ENCODE measurements around the gene ZNF689.
A peak's percentile ranks its signal among the peaks of the same experiment; 100 is the strongest.
"Not testable (repeated sequence)": the region's sequence is repeated elsewhere in the genome, so short reads cannot be mapped to it uniquely, and the experiment has no call there.

ZNF689 gene

DNA sequence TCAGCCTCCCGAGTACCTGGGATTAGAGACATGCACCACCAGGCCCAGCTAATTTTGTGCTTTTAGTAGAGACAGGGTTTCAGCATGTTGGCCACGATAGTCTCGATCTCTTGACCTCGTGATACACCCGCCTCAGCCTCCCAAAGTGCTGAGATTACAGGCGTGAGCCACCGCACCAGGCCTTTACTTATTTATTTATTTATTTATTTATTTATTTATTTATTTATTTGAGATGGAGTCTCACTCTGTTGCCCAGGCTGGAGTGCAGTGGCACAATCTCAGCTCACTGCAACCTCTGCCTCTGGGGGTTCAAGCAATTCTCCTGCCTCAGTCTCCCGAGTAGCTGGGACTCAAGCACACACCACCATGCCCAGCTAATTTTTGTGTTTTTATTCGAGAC is 19.3 kb downstream of the ZNF689 start:
- DNase-seq, result not testable (repeated sequence)

DNA sequence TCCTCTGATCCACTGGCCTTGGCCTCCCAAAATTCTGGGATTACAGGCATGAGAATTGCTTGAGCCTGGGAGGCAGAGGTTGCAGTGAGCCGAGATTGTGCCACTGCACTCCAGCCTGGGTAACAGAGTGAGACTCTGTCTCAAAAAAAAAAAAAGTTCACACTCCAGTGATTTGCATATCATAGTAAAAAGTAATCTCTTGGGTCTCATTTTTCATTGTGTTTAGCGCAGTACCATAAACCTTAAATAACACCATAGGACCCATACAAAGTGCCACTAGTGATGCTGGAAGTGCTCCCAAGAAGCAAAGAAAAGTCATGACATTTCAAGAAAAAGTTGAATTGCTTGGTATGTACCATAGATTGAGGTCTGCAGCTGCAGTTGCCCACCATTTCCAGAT is 20.6 kb downstream of the ZNF689 start:
- not testable (repeated sequence) for DNase-seq

DNA sequence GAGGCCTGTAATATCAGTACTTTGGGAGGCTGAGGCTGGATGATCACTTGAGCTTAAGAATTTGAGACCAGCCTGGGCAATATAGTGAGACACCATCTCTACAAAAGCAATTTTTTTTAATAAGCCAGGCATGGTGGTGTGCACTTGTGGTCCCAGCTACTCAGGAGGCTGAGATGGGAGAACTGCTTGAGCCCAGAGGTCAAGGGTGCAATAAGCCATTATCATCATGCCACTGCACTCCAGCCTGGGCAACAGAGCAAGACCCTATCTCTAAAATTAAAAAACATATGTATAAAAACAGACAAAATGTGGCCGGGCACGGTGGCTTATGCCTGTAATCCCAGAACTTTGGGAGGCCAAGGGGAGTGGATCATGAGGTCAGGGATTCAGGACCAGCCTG is 21.5 kb downstream of the ZNF689 start:
- no peak for DNase-seq

DNA sequence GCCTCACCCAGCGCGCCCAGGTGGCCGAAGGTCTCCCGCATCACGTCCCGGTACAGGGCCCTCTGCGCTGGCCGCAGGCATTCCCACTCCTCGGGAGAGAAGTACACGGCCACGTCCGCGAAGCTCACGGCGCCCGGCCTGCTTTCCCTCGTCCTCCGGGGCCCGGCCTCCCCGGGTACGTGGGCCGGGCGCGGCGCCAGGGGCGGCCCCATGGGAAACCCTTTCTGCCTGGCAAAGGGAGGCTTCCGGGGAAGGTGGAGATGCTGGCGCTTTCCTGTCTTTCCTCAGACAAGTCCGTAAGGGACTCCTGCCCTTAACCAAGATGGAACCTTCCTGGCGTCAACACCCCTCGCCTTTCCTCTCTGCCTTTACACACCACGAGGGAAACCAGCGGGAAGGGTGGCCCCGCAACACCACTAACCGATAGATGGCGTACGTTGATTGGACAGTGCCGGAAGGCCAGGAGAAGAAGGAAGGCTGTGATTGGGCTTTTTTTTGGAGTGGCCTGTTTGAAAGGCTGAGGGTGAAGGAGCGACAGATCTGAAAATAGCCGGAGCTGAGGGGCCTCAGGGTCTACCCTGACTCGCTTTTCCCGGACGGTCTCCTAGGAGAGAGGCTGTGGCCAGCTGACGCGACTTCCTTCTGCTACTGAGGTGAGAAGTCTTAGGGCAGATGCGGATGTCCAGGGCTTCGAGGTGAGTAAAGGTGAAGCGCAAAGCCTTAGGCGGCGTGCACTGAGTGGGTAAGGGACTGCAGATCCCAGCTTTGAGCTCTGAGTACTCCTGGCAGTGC is 24.6 kb downstream of the ZNF689 start, which contains the start of gene ZNF785:
Gene ZNF785, minus strand, starts transcription at position 298 of the 792 bp plus-strand sequence. Its CDS starts 86 bp downstream, at position 212.
- DNase-seq, result peak; percentile 85

DNA sequence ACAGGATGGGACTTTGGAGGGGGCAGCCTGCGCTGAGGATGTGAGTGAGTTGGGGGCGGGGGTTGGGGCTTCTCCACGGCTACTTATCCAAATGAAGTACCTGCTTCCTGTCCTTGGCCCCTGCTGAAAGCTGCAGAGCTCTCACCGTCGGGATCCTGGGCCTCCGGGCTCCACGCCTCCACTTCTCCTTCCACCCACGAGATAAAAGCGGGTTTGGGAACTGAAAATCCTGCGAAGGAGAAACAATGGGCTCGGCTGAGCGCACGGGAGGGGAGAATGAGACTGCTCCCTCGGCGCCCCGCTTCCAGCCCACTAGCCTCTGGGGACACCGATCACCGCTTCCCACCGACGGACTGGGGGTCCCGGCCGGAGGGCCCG is 25.2 kb downstream of the ZNF689 start:
- DNase-seq, result no peak

DNA sequence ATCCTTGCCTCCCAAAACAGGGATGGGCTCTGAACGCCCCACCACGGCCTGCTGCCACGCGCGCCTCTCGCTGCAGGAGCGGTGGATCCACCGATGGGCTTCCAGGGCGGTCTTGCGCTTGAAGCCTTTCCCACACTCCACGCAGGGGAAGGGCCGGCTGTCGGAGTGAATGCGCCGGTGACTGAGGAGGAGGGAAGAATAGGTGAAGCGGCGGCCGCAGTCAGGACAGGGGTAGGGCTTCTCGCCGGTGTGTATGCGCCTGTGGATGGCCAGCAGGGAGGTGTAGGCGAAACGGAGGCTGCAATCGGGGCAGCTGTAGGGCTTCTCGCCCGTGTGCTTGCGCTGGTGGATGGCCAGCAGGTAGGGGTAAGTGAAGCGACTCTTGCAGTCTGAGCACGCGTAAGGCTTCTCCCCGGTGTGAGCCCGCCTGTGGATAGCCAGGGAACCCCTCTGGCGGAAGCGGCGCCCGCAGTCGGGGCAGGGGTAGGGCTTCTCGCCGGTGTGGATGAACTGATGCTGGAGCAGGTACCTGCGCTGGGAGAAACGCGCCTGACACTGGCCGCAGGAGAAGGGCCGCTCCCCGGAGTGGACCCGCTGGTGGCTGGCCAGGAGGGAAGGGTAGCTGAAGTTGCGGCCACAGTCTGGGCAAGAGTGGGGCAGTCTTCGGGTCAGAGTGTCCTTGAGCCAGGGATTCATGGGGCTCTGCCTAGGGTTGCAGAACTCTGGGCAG is 27.4 kb downstream of the ZNF689 start:
- DNase-seq, result no peak

DNA sequence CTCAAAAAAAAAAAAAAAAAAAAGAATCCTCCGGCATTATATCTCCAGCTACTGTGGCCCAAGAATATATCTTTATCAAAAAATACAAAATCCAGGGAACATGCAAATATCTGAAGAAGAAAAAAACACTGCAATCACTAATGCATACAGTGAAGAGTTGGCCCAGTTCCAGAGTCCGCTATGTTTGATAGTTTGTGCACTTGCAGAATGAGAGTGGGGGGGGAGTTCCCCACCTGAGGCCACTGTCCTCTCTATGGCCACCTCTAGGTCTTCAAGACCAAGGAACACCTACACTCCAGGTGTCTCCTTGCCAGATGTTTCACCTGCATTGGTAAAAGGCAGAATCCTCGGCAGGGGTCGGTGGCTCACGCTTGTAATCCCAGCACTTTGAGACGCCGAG is 28.7 kb downstream of the ZNF689 start:
- DNase-seq, result no peak

DNA sequence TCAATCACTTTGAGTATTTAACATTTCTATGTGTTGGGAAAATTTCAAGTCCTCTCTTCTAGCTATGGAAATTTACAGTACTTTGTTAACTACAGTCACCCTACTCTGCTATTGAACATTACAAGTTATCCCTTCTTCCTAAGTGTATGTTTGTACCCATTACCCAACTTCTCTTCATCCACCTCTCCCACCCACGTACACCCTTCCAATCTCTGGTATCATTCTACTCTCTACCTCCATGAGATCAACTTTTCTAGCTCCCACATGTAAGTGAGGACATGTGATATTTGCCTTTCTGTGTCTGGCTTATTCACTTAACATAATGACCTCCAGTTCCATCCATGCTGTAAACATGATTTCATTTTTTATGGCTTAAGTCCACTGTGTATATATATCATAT is 35.5 kb downstream of the ZNF689 start:
- DNase-seq, result no peak

DNA sequence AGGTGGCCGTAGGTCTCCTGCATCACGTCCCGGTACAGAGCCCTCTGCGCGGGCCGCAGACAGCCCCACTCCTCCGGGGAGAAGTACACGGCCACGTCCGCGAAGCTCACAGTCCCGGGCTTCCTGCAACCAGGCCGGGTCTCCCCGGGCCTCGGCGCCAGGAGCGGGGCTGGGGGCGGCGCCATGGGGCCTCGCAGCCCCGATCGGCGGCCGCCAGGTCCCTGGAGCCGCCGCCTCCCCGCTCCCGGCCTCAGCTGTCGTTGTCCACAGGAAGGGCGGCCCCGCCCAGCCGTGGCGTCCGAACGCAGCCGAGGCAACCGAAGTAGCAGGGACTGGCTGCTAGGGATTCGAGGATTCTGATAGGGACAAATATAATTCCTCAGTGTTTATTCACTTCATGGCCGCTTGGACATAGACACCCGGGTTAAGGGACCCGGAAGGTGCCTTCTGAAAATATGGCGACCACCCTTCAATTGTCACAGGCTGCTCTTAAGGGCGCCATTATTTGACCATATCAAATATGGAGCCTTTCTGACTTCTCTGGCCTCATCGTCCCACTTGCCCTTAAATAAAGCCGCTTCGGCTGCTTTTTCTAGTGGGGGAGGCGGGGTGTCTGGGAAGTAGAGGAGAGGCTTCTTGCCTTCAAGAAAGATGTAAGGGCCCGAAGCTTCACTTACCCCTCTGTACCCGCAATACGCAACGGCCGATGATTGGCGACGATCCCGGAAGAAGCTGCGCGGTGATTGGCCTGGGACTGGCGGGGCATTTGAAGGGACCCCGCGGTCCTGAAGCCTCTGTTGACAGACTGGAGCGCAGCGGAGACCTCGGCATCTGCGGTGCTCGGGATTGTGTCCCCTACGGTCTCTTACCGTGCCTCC is 38.5 kb downstream of the ZNF689 start, which contains the start of gene ZNF688:
Gene ZNF688, minus strand, starts transcription at position 270 of the 878 bp plus-strand sequence. Its CDS starts 85 bp downstream, at position 185.
- DNase-seq, result peak; percentile 91

DNA sequence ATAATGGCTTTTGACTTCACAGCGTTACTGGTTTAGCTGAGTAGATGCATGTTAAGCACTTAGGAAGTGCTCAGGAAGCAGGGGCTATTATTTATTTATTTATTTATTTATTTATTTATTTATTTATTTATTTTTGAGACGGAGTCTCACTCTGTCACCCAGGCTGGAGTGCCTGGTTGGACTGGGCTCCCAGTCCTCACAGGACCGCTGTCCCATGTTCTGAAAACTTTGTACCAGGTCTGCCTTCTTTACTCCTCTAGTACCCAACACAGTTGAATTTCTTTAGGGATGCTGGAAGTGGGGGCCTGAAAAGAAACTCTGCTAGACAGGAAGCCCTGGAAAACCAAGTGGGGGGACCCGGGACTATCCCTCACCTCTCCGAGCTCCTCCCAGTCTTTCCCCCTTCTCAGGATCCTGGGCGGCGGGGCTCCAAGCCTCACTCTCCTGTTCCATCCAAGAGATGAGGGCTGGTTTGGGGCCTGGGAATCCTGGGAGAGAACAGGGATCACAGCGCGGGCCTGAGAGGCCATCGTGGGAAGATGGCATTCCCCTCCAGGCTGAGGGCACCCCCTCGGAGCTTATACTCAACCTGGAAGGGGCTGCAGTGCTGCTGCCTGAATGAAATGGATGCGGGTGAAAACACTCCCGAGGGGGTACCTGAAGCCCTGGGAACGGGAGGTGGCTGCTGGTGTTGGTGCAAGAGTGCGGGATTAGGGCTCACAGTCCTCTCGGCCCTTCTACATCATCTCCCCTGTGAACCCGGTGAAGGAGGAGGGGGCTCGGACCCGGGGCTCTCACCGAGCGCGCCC is 39.3 kb downstream of the ZNF689 start:
- DNase-seq, result no peak

DNA sequence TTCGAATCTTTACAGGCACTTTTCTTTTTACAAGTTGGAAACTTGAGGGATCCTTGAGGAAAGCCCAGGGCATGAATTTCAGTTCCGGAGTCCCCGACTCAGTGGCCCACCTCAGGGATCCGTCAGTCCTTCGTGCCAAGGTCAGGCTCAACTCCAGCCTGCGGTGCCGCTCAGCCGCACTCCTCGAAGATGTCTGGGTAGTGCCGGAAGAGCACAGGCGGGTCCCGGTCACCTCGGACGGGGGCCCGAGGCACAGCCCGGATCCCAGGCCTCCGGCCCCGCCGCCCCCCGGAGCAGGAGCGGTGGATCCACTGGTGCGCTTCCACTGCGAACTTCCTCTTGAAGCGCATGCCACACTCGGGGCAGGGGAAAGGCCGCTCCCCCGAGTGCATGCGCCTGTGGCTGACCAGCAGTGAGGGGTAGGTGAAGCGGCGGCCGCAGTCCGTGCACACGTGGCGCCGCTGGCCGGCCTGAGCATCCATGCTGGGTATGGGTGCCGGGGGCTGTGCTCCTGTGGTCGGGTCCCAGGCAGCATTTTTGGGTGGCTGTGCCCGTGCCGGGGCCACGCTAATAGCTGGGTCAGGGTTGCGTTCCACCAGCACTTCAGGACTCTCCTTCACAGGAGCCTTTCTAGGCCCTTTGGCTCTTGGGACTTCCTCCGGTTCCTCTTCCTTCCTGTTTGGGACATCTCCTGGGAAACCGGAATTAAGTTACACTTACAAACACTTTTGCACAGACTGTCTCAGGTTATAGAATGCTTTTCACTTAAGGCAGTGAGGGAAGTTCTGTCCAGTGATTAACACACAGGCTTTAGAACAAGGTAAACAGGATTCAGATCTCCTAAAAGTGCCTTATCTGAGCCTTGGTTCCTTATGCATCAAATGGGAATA is 40.2 kb downstream of the ZNF689 start:
- DNase-seq, result no peak

DNA sequence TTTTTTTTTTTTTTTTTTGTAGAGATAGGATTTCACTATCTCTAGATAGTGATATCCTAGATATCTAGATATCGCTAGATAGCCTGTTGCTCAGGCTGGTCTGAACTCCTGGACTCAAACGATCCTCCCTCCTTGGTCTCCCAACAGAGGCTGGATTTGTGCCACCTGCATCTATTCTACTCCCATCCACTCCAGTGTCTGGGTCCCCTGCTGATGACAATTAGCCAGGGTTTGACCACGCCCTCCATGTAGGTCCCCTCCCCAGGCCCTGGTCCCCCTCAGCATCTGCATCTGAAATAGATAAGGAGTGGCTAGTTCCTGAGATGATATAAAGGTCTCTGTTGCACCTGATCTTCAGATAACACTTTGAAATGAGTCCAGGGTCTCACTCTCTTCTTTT is 40.9 kb downstream of the ZNF689 start:
- DNase-seq, result no peak

DNA sequence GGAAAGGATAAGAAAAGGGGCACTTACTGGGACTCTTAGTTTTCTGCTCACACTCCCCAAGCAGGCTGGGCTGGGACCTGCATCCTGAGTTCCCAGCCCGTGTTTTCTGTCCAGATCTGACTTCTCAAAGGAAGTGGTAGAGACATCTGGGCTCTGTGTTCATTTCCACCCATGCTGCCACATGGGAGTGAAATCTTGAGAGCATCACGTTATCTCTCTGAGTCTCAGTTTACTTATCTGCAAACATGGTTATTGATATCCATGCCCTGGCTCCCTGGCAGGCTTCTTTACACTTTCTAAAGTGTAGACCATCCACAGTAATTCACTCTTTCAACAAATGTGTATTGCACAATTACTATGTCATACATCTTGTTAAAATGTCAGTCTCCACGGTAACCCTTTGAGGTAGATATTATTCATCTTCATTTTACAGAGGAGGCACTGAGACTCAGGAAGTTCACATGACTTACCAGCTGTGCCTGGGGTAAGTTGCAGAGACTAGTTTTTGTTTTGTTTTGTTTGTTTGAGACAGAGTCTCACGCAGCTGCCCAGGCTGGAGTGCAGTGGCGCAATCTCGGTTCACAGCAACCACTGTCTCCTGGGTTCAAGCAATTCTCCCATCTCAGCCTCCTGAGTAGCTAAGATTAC is 42.1 kb downstream of the ZNF689 start:
- no peak for DNase-seq

DNA sequence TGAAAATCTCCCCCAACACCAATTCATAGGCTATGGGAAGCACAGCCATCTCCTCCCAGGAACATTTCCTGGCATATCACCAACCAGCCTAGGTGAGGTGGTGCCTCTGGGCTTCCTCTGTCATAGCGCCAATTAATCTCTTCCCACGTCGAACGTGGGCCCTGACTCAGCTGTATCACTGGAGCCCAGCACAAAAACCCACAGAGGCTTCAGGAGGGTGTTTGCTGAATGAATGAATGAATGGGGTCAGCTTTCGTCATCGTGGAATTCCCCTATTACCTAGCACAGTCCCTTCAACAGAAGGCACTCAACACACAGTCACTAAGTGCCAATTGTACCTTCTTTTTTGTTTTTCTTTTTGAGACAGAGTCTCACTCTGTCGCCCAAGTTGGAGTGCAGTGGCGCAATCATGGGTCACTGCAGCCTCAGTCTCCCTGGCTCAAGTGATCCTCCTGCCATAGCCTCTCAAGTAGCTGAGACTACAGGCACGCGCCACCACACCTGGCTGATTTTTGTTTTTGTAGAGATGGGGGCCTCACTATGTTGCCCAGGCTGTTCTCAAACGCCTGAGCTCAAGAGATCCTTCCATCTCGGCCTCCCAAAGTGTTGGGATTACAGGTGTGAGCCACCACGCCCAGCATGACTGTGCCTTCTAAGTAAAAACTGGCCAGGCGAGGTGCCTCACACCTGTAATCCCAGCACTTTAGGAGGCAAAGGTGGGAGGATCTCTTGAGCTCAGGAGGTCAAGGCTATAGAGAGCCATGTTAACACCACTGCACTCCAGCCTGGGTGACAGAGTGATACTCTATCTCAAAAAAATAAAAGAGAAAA is 42.8 kb downstream of the ZNF689 start:
- DNase-seq, result peak; percentile 40

DNA sequence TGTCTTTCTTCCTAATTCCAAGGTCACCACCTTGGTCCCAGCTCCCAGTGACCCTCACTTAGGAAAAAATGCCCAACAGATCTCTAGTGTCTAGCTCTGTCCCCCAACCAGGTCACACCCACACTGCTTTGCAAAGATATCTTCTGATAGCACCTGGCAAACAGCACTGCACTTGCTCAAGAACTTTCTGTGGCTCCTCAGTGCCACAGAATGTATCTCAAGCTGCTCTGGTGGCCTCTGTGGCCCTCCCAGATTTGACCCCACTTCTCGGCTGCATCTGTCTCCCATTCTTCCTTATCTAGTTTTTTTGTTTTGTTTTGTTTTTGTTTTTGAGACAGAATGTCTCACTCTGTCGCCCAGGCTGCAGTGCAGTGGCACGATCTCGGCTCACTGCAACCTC is 43.7 kb downstream of the ZNF689 start:
- DNase-seq, result no peak

DNA sequence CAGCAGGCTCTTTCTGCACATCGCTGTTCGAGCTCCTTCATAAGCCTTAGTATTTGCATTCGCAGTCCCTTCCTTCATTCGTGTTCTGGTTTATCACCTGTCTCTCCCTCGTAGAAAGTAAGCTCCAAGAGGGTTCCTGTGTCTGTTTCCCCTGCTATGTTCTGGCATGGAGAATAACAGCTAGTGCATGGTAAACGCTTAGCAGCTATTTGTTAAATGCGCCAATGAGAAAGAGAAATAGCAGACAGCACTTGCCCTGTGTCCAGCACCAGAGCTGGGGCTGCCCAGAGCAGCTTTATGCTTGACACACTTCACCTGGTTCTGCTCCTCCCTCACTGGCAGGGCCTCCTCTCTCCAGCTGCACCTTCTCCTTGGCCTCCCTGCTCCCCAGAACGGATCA is 44.2 kb downstream of the ZNF689 start:
- DNase-seq, result no peak

DNA sequence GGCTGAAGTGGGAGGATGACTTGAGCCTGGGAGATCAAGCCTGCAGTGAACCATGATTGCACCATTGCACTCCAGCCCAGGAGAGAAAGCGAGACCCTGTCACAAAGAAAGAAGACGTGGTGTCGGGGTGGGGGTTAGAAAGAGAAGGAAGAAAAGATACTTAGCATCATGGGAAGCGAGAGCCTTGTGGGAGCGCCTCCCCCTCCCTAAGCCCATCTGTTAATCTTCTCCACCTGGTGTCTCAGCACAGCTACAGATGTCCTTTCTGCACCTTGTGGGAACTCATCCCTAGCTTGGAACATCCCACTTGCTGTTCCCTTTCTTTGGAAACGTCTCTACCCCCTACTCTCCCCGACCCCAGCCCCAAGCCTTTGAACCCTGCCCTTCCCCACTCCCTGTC is 44.7 kb downstream of the ZNF689 start:
- DNase-seq, result no peak

DNA sequence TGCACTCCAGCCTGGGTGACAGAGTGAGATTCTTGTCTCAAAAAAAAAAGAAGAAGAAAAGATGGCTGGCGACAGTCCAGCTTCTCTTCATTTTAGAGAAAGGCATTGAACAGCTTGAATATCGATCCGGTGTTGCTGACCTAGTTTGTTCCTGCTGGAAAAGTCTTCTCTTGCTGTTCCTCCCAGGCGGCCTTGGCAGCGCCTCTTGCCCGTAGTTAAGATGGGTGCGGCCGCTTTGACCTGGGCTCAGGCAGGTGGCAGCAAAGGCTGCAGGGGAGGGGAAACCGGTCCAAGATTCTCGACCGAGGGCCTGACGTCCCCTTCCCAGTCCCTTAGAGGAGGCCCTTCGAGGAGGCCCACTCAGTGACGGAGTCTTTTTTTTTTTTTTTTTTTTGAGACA is 48.2 kb downstream of the ZNF689 start:
- DNase-seq, result no peak

DNA sequence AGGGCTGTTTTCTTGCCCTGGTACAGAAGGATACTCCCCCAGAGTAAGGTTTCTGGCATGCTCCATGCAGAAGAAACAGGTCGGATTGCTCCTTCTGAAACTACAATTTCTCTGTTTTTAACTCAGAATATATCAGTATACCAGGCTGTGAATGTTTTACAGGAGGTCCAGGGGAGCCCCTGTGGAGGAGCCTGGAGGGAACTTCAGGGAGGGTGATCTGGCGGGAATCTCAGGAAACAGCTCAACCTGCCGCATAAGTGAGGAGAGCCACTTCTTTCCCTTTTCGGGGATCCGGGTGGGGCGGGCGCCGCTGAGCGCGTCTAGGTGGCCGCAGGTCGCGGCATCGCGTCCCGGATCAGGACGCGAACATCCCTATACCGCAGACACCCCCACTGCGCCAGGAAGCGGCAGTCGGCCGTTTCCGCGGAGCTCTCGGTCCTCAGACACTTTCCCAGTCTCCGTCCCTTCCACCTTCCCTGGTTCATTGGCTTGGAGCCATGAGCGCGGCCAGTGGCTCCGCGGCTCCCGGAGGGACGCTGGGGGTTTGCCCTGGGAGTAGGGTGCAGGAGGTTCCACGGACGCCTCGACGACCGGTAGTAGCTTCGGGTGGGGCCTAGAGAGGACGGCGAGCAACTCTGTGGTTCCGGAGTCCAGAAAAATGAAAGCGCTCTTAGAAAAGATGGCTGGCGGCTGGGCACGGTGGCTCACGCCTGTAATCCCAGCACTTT is 48.9 kb downstream of the ZNF689 start:
- no peak for DNase-seq

Data from activated CD4-positive, alpha-beta T cell treated with anti-CD3 and anti-CD28 coated beads for 1 hour (primary cell).